OCI-LY1 (cell line): Measurements from ENCODE around the gene CRYBG3.

Experiments used
- H2AFZ ChIP-seq: fragments of 200-600 bp; sonication (generic), shearing (Covaris generic); 2 replicates; pipeline ENCODE4 v1.6.0; 2014; ENCODE audit warnings: antibody characterized with exemption, mild to moderate bottlenecking, low read length
- H3F3A ChIP-seq: fragments of 200-600 bp; sonication (generic), shearing (Covaris generic); 2 replicates; pipeline ENCODE4 v1.6.0; 2014; ENCODE audit warnings: mild to moderate bottlenecking, antibody characterized with exemption, low read length, moderate library complexity; ENCODE audit not compliant: insufficient read depth
- H3K27ac ChIP-seq: fragments of 200-600 bp; sonication (generic); 2 replicates; pipeline ENCODE4 v1.5.1; 2014; ENCODE audit warnings: low read length, mixed run types, mild to moderate bottlenecking, low read depth; ENCODE audit not compliant: poor library complexity, severe bottlenecking
- H3K27me3 ChIP-seq: fragments of 200-600 bp; sonication (generic); 2 replicates; pipeline ENCODE4 v1.6.0; 2014; ENCODE audit warnings: antibody characterized with exemption, mild to moderate bottlenecking, low read length, moderate library complexity; ENCODE audit not compliant: insufficient read depth
- H3K36me3 ChIP-seq: fragments of 200-600 bp; sonication (generic); 2 replicates; pipeline ENCODE4 v1.6.1; 2014; ENCODE audit warnings: mild to moderate bottlenecking, antibody characterized with exemption, low read length, moderate library complexity, mixed read lengths; ENCODE audit not compliant: insufficient read depth
- H3K4me1 ChIP-seq: fragments of 200-600 bp; sonication (generic); 2 replicates; pipeline ENCODE4 v1.5.1; 2014; ENCODE audit warnings: mild to moderate bottlenecking, low read length, moderate library complexity; ENCODE audit not compliant: insufficient read depth, severe bottlenecking
- H3K4me2 ChIP-seq: fragments of 200-600 bp; sonication (generic), shearing (Covaris generic); 2 replicates; pipeline ENCODE4 v1.6.1; 2014; ENCODE audit warnings: low read length
- H3K4me3 ChIP-seq: fragments of 200-600 bp; sonication (generic); 2 replicates; pipeline ENCODE4 v1.5.1; 2014; ENCODE audit warnings: low read length, low read depth, mild to moderate bottlenecking, mixed read lengths; ENCODE audit not compliant: poor library complexity, severe bottlenecking
- H3K79me2 ChIP-seq: fragments of 200-600 bp; shearing (Covaris generic); 2 replicates; pipeline ENCODE4 v1.6.1; 2016; ENCODE audit warnings: mixed run types, low read length, mixed read lengths; ENCODE audit not compliant: insufficient read depth
- H3K9ac ChIP-seq: fragments of 200-600 bp; sonication (generic), shearing (Covaris generic); 2 replicates; pipeline ENCODE4 v1.6.1; 2014; ENCODE audit warnings: mild to moderate bottlenecking, low read length, mixed read lengths
- H3K9me2 ChIP-seq: fragments of 200-600 bp; sonication (generic), shearing (Covaris generic); 2 replicates; pipeline ENCODE4 v1.6.1; 2014; ENCODE audit warnings: low read depth, mild to moderate bottlenecking, low read length, mixed read lengths
- H3K9me3 ChIP-seq: fragments of 200-600 bp; shearing (Covaris generic); 2 replicates; pipeline ENCODE4 v1.6.1; 2014; ENCODE audit warnings: low read length, mixed read lengths
- H4K20me1 ChIP-seq: fragments of 200-600 bp; sonication (generic), shearing (Covaris generic); 2 replicates; pipeline ENCODE4 v1.6.0; 2016; ENCODE audit warnings: mild to moderate bottlenecking, low read length; ENCODE audit not compliant: insufficient read depth
- EZH2 ChIP-seq: fragments of 200-600 bp; sonication (generic), shearing (Covaris generic); IDR thresholded peaks from 2 replicates; pipeline ENCODE4 v1.8.0; 2017; ENCODE audit warnings: borderline replicate concordance, mixed run types, mild to moderate bottlenecking, antibody characterized with exemption, low read length, moderate library complexity, mixed read lengths
- TF ChIP-seq, protein P1 (sequence below): fragments of 200-600 bp; sonication (generic), shearing (Covaris generic); IDR thresholded peaks from 2 replicates; pipeline ENCODE4 v1.5.1; 2017; ENCODE audit warnings: mild to moderate bottlenecking, antibody characterized with exemption, low read length, moderate library complexity, mixed read lengths

Gene CRYBG3

DNA sequence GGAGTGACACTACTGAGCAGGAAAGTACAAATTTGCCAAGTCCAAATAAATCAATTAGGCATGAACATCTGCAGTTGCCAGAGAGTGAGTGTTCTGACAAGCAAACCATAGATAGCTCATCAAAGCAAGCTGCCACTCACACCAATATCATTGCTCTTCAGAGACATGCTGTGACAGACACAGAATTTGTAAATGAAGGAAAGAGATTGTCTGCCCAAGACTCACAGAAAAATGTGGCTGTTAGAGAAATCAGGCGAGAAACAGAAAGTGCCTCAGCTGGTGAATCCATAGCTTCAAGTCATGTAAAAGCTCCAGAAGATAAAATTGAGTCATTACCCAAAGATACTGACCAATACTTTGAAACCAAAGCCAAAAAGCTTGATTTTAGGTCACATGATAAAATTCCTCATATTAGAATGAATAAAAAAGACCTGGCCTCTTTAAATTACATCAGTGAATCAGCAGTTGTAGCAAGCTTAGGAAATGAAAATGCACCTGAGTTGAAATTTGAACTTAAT lies 50.8 kb downstream of the CRYBG3 start:
- Histone ChIP-seq H3K9me3 (no peaks in the 10 kb centered on the region), H2AFZ (no peak overlapping the region), H3K4me3 (no peak overlapping the region), H3K4me1 (no peaks in the 10 kb centered on the region), H3K27ac (no peak overlapping the region), H4K20me1 (no peaks in the 10 kb centered on the region), H3K79me2 (no peaks in the 10 kb centered on the region), H3K9me2 (no peaks in the 10 kb centered on the region), H3K36me3 (no peaks in the 10 kb centered on the region), H3F3A (no peaks in the 10 kb centered on the region), H3K4me2 (no peak overlapping the region), H3K27me3 (no peaks in the 10 kb centered on the region), H3K9ac (no peak overlapping the region)
- TF ChIP-seq EZH2: no peak
- TF ChIP-seq, protein P1, sequence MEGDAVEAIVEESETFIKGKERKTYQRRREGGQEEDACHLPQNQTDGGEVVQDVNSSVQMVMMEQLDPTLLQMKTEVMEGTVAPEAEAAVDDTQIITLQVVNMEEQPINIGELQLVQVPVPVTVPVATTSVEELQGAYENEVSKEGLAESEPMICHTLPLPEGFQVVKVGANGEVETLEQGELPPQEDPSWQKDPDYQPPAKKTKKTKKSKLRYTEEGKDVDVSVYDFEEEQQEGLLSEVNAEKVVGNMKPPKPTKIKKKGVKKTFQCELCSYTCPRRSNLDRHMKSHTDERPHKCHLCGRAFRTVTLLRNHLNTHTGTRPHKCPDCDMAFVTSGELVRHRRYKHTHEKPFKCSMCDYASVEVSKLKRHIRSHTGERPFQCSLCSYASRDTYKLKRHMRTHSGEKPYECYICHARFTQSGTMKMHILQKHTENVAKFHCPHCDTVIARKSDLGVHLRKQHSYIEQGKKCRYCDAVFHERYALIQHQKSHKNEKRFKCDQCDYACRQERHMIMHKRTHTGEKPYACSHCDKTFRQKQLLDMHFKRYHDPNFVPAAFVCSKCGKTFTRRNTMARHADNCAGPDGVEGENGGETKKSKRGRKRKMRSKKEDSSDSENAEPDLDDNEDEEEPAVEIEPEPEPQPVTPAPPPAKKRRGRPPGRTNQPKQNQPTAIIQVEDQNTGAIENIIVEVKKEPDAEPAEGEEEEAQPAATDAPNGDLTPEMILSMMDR: no peak

- no peaks in the 10 kb centered on the region for H3F3A ChIP-seq
- H3K9ac ChIP-seq: no peak overlapping the region
- no peaks in the 10 kb centered on the region for H3K36me3 ChIP-seq
- no peak overlapping the region for H2AFZ ChIP-seq
- no peak overlapping the region for H3K27ac ChIP-seq
- no peak overlapping the region for H3K4me3 ChIP-seq
- H3K9me2 ChIP-seq: no peaks in the 10 kb centered on the region
- H3K4me2 ChIP-seq: no peak overlapping the region
- H3K27me3 ChIP-seq: no peaks in the 10 kb centered on the region
- no peak for TF ChIP-seq EZH2
- TF ChIP-seq, protein P1: no peak
- no peaks in the 10 kb centered on the region for H4K20me1 ChIP-seq
- H3K4me1 ChIP-seq: no peaks in the 10 kb centered on the region
- H3K79me2 ChIP-seq: no peaks in the 10 kb centered on the region
- no peaks in the 10 kb centered on the region for H3K9me3 ChIP-seq
Observed at GRCh38 chr3:97880267-97880666, 58.5 kb downstream of the CRYBG3 start.

DNA sequence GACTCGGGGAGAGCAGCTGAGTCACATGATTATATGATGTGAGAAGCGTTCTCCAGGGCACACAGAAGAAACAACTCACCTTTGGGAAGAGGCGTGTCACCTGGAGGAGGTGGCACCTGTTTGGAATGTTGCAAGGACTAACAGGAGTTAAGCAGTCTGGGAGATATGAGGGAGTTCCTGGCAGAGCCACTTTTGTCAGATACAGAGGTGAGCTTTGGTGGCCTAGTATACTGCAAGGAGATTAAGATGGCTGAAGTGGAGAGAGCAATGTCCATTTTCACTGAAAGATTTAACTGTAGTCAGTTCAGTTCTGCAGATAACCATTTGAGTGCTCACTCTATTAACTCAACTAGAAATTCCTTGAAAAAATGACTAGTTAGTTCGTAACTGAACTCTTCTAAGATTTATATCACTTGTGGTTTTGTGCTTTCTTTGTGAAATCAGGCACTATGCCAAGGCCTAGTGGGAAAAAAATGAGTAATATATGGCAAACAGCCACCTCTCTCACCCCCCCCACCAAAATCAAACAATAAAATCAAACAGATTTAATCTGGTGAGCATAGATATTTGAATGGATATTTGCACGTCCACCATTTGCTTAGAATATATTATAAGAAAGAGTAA lies 61.3 kb downstream of the CRYBG3 start:
- H3K27ac ChIP-seq: no peak overlapping the region
- no peak overlapping the region for H2AFZ ChIP-seq
- no peaks in the 10 kb centered on the region for H4K20me1 ChIP-seq
- H3K4me1 ChIP-seq: no peaks in the 10 kb centered on the region
- H3F3A ChIP-seq: no peaks in the 10 kb centered on the region
- no peaks in the 10 kb centered on the region for H3K27me3 ChIP-seq
- H3K79me2 ChIP-seq: no peaks in the 10 kb centered on the region
- H3K9me3 ChIP-seq: no peaks in the 10 kb centered on the region
- no peaks in the 10 kb centered on the region for H3K36me3 ChIP-seq
- H3K9ac ChIP-seq: no peak overlapping the region
- H3K4me2 ChIP-seq: no peak overlapping the region
- H3K4me3 ChIP-seq: no peak overlapping the region
- no peak for TF ChIP-seq EZH2
- TF ChIP-seq, protein P1: no peak
- H3K9me2 ChIP-seq: no peaks in the 10 kb centered on the region
